Sigmoid colon (tissue), 7 donors: ENCODE data around the gene DYNLRB1. TPM values are rescaled to one million over a fixed set of nuclear protein-coding genes. Genes with fewer than 3 reads are reported as not detected.
A peak's percentile ranks its signal among the peaks of the same experiment; 100 is the strongest.

Source experiments
- DNase-seq: peaks from one replicate; pipeline ENCODE4 v3.0.0-alpha.2; 2019
- H3K27ac ChIP-seq, 4 donors: fragments of 200-600 bp; sonication (generic); one replicate each; pipeline ENCODE4 v1.5.1; 2016 to 2019; ENCODE audit warnings: mild to moderate bottlenecking in 1 of 4
- H3K27me3 ChIP-seq, 3 donors: fragments of 200-600 bp; sonication (generic); one replicate each; pipeline ENCODE4 v1.5.1; 2019; ENCODE audit warnings: mild to moderate bottlenecking in 1 of 3
- H3K36me3 ChIP-seq, 4 donors: fragments of 200-600 bp; sonication (generic); one replicate each; pipeline ENCODE4 v1.5.1; 2016 to 2019
- H3K4me1 ChIP-seq, 4 donors: fragments of 200-600 bp; sonication (generic); one replicate each; pipeline ENCODE4 v1.5.1; 2017 to 2019
- H3K4me3 ChIP-seq, 4 donors: fragments of 200-600 bp; sonication (generic); one replicate each; pipeline ENCODE4 v1.5.1; 2017 to 2019; ENCODE audit warnings: mild to moderate bottlenecking in 2 of 4, moderate library complexity in 1 of 4
- H3K9me3 ChIP-seq, 4 donors: fragments of 200-600 bp in 3 of 4; sonication (generic) in 3 of 4; one replicate each; pipeline versions ENCODE4 v1.5.1 to v1.6.1; 2013 to 2019
- EP300 ChIP-seq, 4 donors: sonication (generic); formaldehyde crosslinking; IDR thresholded peaks; one replicate each; pipeline ENCODE4 v1.6.1; 2017; ENCODE audit warnings: antibody characterized with exemption in 4 of 4
- POLR2A ChIP-seq, 2 donors: fragments of 450-650 bp; IDR thresholded peaks; one replicate each; pipeline ENCODE4 v1.6.1; 2016; ENCODE audit warnings: antibody characterized with exemption in 2 of 2, mild to moderate bottlenecking in 2 of 2, moderate library complexity in 2 of 2
- POLR2AphosphoS5 ChIP-seq, 4 donors: sonication (generic); formaldehyde crosslinking; IDR thresholded peaks; one replicate each; pipeline ENCODE4 v1.6.1; 2017; ENCODE audit warnings: antibody characterized with exemption in 4 of 4
- WGBS, 2 donors: extraction: QIAGEN DNeasy Blood & Tissue Kit; methylation state at CpG; one replicate each; pipeline ENCODE4 v1.1.7; 2013; 5-methylcytosine and 5-hydroxymethylcytosine counted together
- intact Hi-C: fragments of 100-400 bp; cut with DNase I; formaldehyde crosslinking; loops from one replicate; pipeline ENCODE4 v1.15.1; 2023
- polyA plus RNA-seq, 3 donors: library from polyadenylated mRNA; stranded (reverse); fragments of 200-250 nt; gene quantifications; one replicate each; pipeline ENCODE4 v1.2.3, GENCODE V29; 2013
- total RNA-seq, 4 donors: library from RNA; depleted of rRNA; stranded (reverse); fragments of >200 nt; gene quantifications; one replicate each; pipeline ENCODE4 v1.1.0, GENCODE V29; 2016
- TF ChIP-seq, protein P1 (sequence below), 4 experiments: fragments of 450-650 bp in 3 of 4; fragments of 200-600 bp in 1 of 4; IDR thresholded peaks; one replicate each; pipeline ENCODE4 v1.5.1; 2016 to 2019; ENCODE audit warnings: antibody characterized with exemption in 4 of 4, mild to moderate bottlenecking in 3 of 4, moderate library complexity in 2 of 4
- donor health status: healthy with polysubstance abuse.
- donor health status: Bipolar disorder and iron deficiency.
- donor health status: healthy.

The DYNLRB1 gene
- total and polyA plus RNA-seq, 7 donors, result 148 to 259 (median 168) TPM

- Histone ChIP-seq H3K27ac (peak overlapping the region in 2 of 4 donors; percentile 27 to 29), H3K4me1 (peaks cover 0 to 12% (median 6%) of the 10 kb centered on the region in 4 donors), H3K4me3 (no peak overlapping the region), H3K9me3 (no peaks in the 10 kb centered on the region), H3K27me3 (no peaks in the 10 kb centered on the region), H3K36me3 (no peaks in the 10 kb centered on the region)
- WGBS, 2 donors, result 13 to 54% methylated on average over 4 of the region's 4 CpGs
- intact Hi-C loops, result no loop called here
- TF ChIP-seq, protein P1, sequence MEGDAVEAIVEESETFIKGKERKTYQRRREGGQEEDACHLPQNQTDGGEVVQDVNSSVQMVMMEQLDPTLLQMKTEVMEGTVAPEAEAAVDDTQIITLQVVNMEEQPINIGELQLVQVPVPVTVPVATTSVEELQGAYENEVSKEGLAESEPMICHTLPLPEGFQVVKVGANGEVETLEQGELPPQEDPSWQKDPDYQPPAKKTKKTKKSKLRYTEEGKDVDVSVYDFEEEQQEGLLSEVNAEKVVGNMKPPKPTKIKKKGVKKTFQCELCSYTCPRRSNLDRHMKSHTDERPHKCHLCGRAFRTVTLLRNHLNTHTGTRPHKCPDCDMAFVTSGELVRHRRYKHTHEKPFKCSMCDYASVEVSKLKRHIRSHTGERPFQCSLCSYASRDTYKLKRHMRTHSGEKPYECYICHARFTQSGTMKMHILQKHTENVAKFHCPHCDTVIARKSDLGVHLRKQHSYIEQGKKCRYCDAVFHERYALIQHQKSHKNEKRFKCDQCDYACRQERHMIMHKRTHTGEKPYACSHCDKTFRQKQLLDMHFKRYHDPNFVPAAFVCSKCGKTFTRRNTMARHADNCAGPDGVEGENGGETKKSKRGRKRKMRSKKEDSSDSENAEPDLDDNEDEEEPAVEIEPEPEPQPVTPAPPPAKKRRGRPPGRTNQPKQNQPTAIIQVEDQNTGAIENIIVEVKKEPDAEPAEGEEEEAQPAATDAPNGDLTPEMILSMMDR (IDR thresholded peaks at IDR 0.05), result no peak
- TF ChIP-seq POLR2AphosphoS5 (IDR thresholded peaks at IDR 0.05) (no peak), POLR2A (IDR thresholded peaks at IDR 0.05) (no peak), EP300 (IDR thresholded peaks at IDR 0.05) (no peak)
- no peak for DNase-seq
Observed at GRCh38 chr20:34553366-34553867, 37.2 kb downstream of the DYNLRB1 start.

DNA sequence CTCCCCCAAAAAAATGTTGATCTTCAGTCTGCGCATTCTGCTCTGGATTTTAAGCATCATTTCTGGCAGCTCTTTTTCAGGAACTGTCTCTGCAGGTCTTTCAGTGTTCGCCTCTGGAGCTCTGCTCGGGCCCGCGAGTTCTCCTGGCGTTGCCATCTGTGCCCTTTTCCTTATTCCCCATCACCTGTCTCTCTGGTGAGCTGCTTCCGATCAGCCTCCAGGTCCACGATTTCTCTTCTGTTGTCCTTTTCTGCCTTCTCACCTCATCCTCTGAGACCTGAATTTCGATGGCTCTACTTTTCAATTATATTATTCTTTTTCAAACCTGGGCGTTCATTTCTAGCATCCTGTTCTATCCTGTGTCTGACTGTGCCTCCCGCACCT lies 41.7 kb downstream of the DYNLRB1 start:
- peak overlapping the region; percentile 70 to 94 (median 86) for H3K4me3 ChIP-seq
- no peak for DNase-seq
- H3K27me3 ChIP-seq, result no peaks in the 10 kb centered on the region
- 34 to 36% methylated on average over 11 of the region's 11 CpGs for WGBS, 2 donors
- intact Hi-C loops, result loop anchor here (2.0 kb wide), 2 partner anchors 31 to 41 kb away; partner anchors contain the start of gene DYNLRB1
- TF ChIP-seq POLR2A (IDR thresholded peaks at IDR 0.05) (no peak), POLR2AphosphoS5 (IDR thresholded peaks at IDR 0.05) (no peak), EP300 (IDR thresholded peaks at IDR 0.05) (no peak)
- TF ChIP-seq, protein P1 (IDR thresholded peaks at IDR 0.05), result no peak
- peak overlapping the region; percentile 93 to 98 (median 96) for H3K27ac ChIP-seq
- H3K4me1 ChIP-seq, result peaks cover 0 to 22% (median 12%) of the 10 kb centered on the region in 4 donors
- no peaks in the 10 kb centered on the region for H3K36me3 ChIP-seq
- no peaks in the 10 kb centered on the region for H3K9me3 ChIP-seq

- DNase-seq, result peak; percentile 99
- Histone ChIP-seq H3K27ac (peak within 1 kb of the TSS; percentile 93 to 98 (median 96)), H3K27me3 (no peaks in the 10 kb centered on the region), H3K36me3 (no peaks in the 10 kb centered on the region), H3K9me3 (no peaks in the 10 kb centered on the region), H3K4me3 (peak within 1 kb of the TSS; percentile 70 to 94 (median 86)), H3K4me1 (peaks cover 0 to 20% (median 12%) of the 10 kb centered on the region in 4 donors)
- TF ChIP-seq, protein P1 (IDR thresholded peaks at IDR 0.05), result no peak
- TF ChIP-seq POLR2AphosphoS5 (IDR thresholded peaks at IDR 0.05), result peak; percentile 81 to 90 (median 88)
- peak in 1 of 2 donors; percentile 5 for TF ChIP-seq POLR2A (IDR thresholded peaks at IDR 0.05)
- intact Hi-C loops, result loop anchor here (1.0 to 2.0 kb wide), 3 partner anchors 32 to 146 kb away; partner anchors contain the start of genes DYNLRB1 and TP53INP2
- WGBS, 2 donors, result 6 to 10% methylated on average over 103 of the region's 103 CpGs
Observed at GRCh38 chr20:34558320-34559218, 42.3 kb downstream of the DYNLRB1 start, which contains the start of gene MAP1LC3A. MAP1LC3A (plus strand) TSS chr20:34558718; CDS start chr20:34558869, 151 bp downstream.

GRCh38 chr20:34559311-34560140 lies 43.3 kb downstream of the DYNLRB1 start:
- intact Hi-C loops, result loop anchor here (1.0 to 2.0 kb wide), 3 partner anchors 33 to 145 kb away; partner anchors contain the start of genes DYNLRB1 and TP53INP2
- DNase-seq, result peak; percentile 77
- 65 to 69% methylated on average over 43 of the region's 43 CpGs for WGBS, 2 donors

More at GRCh38 chr20:34559311-34560140, 43.3 kb downstream of the DYNLRB1 start:
- Histone ChIP-seq H3K27ac (peak overlapping the region; percentile 93 to 98 (median 96)), H3K4me3 (peak overlapping the region; percentile 70 to 94 (median 86)), H3K4me1 (peaks cover 0 to 20% (median 11%) of the 10 kb centered on the region in 4 donors), H3K9me3 (no peaks in the 10 kb centered on the region), H3K27me3 (no peaks in the 10 kb centered on the region), H3K36me3 (no peaks in the 10 kb centered on the region)
- TF ChIP-seq, protein P1 (IDR thresholded peaks at IDR 0.05), result no peak
- TF ChIP-seq POLR2AphosphoS5 (IDR thresholded peaks at IDR 0.05) (no peak), POLR2A (IDR thresholded peaks at IDR 0.05) (no peak), EP300 (IDR thresholded peaks at IDR 0.05) (no peak)
